ENCODE results near the gene EMC8.

The EMC8 gene

DNA sequence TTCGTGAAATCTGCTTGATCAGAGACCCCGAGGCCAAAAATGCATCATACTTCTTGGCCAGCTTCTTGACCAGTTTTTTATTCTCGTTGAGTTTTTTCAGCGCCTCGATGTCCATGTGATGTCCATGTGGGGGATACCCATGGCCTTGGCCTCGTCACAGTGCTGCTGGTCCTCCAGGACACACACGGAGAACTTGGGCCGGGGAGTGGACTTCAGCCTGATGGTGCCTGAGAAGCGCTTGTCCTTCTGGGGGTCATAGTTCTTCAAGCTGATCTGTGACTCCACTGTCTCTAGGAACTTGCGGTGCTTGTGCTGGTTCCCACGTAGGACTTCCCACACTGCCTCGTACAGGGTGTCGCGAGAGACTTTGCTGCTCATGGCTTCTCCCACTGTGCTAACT, 16.8 kb upstream of the EMC8 start:
- TF ChIP-seq, protein P1, sequence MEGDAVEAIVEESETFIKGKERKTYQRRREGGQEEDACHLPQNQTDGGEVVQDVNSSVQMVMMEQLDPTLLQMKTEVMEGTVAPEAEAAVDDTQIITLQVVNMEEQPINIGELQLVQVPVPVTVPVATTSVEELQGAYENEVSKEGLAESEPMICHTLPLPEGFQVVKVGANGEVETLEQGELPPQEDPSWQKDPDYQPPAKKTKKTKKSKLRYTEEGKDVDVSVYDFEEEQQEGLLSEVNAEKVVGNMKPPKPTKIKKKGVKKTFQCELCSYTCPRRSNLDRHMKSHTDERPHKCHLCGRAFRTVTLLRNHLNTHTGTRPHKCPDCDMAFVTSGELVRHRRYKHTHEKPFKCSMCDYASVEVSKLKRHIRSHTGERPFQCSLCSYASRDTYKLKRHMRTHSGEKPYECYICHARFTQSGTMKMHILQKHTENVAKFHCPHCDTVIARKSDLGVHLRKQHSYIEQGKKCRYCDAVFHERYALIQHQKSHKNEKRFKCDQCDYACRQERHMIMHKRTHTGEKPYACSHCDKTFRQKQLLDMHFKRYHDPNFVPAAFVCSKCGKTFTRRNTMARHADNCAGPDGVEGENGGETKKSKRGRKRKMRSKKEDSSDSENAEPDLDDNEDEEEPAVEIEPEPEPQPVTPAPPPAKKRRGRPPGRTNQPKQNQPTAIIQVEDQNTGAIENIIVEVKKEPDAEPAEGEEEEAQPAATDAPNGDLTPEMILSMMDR (IDR thresholded peaks at IDR 0.05), result no peak

DNA sequence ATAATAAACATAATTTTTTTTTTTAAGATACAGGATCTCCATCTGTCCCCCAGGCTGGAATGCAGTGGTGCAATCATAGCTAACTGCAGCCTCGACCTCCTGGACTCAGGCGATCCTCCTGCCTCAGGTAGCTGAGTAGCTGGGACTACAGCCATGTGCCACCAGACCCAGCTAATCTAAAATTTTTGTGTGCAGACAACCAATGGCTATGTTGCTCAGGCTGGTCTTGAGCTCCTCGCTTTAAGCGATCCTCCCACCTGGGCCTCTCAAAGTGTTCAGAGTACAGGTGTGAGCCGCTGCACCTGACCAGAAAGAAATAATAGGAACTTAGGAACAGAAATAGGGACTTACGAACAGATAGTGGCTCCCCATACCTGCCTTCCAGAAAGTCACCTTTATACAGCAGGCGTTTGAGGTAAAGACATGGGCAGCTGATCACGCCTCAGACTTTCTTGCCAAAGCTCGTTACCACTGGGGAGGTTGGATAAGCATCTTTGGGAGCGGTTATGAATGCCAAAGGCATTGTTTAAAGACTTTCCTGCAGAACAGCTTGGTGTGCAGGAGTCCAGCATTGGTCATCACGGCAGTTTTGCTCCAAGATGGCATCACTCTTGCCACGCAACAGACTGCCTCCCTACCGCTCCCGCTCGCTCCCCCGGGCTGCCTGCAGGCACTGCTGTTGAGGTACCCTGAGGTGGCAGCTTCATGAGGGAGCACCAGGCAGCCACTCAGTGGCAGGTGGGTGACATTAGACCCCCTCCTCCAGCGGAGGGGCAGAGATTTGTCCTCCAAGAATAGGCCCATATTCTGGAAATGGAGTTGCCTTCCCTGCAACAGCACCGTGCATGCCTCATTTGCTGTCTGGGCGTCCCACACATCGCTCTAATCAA, 13.7 kb upstream of the EMC8 start:
- TF ChIP-seq, protein P1 (IDR thresholded peaks at IDR 0.05), result no peak

DNA sequence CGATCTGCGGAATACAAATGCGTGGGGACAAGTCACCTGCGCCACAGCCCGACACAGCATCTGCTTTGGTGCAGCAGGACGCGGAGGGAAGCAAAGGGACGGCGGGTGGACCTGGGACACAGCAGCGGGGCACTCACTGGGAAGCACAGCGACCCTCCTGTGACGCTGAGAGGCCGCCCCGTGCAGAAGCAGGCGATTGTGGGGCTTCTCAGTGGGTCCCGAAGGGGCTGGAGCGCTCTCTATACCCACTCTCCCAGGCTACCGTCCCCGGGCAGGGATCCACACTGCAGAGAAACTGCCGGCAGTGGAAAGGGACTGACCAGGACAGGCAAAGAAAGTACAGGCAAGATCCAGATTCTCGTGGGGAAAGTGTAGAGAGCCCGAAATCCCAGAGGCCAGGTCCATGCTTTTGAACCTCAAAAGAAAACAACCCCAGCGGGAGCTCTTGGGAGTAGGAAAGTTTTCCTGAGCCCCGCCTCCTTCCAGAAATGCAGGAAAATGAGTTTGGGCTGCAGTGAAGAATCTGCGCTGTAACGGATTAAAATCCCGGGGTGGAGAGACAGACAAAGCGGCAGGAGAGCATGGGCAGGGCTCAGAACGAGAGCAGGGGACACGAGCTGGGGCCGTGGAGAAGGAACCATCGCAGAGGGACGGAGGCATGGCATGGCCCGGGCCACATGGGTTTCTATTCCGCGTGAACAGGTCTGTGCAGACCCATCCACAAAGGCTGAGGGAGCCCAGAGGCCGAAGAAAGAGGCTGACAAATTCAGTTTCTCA, 12.9 kb upstream of the EMC8 start:
- TF ChIP-seq, protein P1 (IDR thresholded peaks at IDR 0.05), result no peak

DNA sequence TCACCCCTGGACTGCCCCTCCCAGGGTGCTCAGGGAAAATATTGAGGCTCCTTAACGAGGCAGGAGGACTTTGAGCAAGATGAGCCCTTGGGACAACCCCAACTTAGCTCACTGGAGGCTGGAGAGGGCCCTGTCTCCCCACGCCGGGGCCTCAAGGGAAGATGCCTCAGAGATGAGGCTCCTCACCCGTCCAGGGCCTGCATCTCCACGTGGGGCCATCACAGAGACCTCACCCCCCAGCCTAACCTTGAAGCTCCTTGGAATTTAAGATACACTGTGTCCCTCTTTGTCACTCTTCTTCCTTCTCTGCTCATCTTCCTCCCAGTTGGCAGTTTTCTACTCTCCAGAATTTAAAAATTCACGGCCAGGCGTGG, 11.4 kb upstream of the EMC8 start:
- TF ChIP-seq, protein P1 (IDR thresholded peaks at IDR 0.05), result no peak

DNA sequence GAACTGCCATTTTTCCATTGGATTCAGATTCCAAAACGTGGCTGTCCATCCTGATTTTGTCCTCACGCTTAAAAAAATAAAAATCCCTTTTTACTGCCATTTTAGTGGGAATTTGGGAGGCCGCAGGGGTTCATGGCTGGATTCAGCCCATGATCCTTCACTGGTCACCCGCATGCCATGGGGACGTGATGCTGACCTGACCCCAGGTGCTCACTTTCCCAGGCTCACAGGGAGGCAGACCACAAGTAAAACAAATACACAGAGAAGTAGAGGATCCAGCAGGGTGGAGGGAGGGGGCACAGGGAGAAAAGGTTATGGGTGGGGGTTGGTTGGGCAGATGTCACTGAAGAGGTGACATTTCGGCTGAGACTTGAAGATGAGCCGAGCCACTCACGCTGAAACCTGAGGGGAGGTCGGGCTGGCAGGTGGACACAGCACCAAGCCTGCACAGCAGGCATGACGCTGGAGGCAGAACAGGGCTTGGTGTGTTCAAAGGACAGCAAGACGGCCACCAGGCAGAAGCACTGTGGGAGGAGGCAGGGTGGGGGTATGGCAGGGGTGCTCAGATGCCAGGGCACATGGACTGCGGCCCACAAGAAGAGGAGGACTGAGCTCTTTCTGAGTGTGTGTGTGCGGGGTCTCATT, 10.9 kb upstream of the EMC8 start:
- TF ChIP-seq, protein P1 (IDR thresholded peaks at IDR 0.05), result no peak

DNA sequence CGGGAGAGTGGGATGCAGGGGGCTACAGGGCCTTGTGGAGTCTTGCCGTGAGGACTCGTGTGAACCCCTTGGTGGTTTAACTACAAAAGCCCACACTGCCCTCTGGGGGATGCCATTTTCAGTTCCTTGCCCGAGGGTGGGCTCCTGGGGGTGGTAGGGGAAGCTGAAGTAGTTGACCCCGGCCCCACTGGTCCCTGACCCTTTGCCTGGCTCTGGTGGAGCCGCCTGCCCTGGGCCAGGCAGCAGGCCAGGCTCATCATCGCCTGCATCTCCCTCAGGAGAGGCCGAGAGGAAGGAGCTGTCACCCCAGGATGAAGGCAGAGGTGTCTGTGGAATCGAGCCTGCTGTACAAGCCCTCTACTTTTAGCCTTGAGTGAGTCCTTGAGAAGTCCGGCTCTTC, 10.3 kb upstream of the EMC8 start:
- TF ChIP-seq, protein P1 (IDR thresholded peaks at IDR 0.05), result no peak

DNA sequence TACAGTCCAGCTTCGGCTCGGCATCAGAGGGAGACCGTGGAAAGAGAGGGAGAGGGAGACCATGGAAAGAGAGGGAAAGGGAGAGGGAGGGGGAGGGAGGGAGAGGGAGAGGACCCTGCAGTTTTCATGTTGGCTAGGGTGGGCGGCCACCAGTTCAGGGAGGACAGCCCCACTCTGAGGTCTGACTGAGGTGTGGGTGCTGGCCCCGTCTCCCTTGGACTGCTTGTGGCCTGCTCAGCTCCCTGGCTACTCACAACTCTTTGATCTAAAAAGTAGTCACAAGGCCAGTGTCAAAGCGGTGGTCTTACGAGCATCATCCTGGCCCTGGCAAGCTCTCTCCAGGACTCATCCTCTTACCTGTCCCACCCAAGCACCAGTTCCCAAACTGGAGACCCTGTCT, 9.6 kb upstream of the EMC8 start:
- TF ChIP-seq, protein P1 (IDR thresholded peaks at IDR 0.05), result no peak

All from LNCAP (cell line).